GM13976 (cell line): ENCODE data around the gene FAM222B.

Experiments used
- DNase-seq: peaks from one replicate; pipeline ENCODE4 v3.0.0; 2012; ENCODE audit warnings: low spot score
- in situ Hi-C: fragments of 300-500 bp; cut with MboI; formaldehyde crosslinking; loops from one replicate; pipeline ENCODE4 v1.12.0; 2022; ENCODE audit warnings: low sequenced_read_pairs, mixed read lengths, inconsistent platforms; ENCODE audit not compliant: unreplicated experiment
- TF ChIP-seq, protein P1 (sequence below): IDR thresholded peaks from 2 replicates; pipeline ENCODE4 v1.5.1; 2012; ENCODE audit warnings: borderline replicate concordance, mild to moderate bottlenecking; ENCODE audit not compliant: insufficient read depth; ENCODE audit errors: extremely low read depth, missing control alignments, control extremely low read depth

FAM222B gene

DNA sequence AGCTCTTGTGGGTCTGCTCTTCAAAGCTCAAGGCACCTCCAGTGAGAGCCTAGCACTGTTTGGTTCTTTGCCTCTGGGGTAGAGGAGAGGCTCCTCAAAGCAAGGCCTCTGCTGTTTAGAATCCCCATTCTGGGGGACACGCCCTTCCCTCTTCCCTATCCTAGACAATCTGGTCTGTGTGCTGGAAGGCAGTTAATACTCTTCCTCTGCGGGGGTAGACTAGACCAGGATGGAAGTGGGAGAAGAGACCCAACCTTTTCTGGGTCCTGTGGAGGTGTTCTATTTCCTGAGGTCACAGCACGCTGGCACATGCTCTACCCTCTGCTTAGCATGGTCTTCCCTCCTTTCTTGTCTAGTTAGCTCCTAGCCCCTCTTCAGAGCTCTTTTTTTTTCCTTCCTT, 20.0 kb upstream of the FAM222B start:
- TF ChIP-seq, protein P1, sequence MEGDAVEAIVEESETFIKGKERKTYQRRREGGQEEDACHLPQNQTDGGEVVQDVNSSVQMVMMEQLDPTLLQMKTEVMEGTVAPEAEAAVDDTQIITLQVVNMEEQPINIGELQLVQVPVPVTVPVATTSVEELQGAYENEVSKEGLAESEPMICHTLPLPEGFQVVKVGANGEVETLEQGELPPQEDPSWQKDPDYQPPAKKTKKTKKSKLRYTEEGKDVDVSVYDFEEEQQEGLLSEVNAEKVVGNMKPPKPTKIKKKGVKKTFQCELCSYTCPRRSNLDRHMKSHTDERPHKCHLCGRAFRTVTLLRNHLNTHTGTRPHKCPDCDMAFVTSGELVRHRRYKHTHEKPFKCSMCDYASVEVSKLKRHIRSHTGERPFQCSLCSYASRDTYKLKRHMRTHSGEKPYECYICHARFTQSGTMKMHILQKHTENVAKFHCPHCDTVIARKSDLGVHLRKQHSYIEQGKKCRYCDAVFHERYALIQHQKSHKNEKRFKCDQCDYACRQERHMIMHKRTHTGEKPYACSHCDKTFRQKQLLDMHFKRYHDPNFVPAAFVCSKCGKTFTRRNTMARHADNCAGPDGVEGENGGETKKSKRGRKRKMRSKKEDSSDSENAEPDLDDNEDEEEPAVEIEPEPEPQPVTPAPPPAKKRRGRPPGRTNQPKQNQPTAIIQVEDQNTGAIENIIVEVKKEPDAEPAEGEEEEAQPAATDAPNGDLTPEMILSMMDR = no peak
- DNase-seq = no peak
- in situ Hi-C loops = no loop called here

DNA sequence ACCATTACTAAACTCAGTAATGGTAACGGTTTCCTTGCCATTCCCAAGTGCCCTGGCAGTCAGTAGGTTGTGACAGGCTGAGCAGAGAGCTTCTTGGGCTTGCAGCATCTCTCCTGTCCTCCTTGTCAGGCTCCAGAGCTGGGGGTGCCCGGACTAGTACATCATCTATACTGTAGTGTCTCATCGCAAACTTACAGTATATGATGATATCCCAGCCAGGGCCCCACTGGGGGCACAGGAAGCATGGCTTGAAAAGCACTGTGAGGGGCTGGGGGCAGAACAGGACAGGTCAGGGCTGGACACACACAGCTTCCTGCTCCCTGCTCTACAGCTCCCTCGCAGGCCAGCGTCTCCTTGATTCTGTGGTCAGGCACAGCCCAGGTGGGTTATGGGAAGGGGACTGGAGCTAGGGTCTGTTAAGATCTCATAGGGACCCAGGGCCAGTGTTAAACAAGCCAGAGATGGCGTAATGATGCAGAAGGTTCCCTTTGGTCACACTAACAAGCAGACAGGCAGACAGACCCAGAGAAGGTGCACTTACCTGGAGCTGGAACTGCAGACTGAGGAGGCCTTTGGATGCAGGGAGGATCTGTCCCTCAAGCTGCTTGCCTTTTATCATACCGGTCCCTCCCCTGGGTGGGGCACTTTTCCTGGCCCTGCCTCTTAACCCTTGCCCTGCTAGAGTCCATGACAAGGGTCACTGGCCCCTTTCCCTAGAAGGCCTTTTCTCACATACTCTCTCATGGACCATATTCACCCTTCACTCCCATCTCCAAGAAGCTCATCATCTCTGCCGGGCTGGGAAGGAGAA, 19.0 kb upstream of the FAM222B start:
- TF ChIP-seq, protein P1 = no peak
- DNase-seq = no peak
- in situ Hi-C loops = no loop called here

DNA sequence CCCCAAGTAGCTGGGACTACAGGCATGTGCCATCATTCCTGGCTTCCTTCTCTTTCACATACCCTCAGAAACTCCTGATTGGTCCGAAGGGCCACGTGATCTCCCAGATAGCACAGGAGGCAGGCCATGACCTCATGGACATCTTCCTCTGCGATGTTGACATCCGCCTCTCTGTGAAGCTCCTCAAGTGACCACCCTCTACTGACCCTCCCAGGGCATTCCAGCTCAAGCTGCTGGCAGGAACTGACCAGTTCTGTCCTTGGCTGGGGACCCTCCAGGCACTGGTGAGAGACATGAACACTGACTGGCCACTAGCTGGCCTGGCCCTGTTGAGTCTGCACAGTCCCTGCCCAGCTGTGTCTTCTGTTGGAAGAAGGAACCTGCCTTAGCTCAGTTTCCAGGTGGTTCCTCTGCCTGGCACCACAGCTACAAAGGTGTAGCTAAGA, 17.8 kb upstream of the FAM222B start:
- no peak for DNase-seq
- in situ Hi-C loops = no loop called here
- TF ChIP-seq, protein P1 = no peak

DNA sequence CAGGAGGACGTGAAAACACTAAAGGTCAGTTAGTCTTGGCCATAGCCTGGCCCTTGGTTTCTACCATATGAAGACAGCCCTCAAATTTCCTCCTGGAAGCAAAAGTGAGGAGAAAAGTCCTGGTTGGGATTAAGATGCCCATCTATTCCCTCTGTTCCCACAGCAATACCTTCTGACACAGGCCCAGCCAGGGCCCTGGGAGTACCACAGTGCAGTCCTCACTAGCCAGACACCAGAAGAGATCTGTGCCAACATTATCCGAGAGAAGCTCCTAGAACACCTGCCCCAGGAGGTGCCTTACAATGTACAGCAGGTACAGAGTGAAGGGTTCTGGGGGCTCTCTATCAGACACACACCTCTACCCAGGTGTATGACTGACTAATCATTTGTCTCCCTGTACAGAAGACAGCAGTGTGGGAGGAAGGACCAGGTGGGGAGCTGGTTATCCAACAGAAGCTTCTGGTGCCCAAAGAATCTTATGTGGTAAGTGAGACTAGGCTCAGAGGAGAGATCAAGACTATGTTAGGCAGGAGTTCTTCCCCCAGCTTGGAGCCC, 16.3 kb upstream of the FAM222B start:
- in situ Hi-C loops = no loop called here
- TF ChIP-seq, protein P1 = no peak
- no peak for DNase-seq

DNA sequence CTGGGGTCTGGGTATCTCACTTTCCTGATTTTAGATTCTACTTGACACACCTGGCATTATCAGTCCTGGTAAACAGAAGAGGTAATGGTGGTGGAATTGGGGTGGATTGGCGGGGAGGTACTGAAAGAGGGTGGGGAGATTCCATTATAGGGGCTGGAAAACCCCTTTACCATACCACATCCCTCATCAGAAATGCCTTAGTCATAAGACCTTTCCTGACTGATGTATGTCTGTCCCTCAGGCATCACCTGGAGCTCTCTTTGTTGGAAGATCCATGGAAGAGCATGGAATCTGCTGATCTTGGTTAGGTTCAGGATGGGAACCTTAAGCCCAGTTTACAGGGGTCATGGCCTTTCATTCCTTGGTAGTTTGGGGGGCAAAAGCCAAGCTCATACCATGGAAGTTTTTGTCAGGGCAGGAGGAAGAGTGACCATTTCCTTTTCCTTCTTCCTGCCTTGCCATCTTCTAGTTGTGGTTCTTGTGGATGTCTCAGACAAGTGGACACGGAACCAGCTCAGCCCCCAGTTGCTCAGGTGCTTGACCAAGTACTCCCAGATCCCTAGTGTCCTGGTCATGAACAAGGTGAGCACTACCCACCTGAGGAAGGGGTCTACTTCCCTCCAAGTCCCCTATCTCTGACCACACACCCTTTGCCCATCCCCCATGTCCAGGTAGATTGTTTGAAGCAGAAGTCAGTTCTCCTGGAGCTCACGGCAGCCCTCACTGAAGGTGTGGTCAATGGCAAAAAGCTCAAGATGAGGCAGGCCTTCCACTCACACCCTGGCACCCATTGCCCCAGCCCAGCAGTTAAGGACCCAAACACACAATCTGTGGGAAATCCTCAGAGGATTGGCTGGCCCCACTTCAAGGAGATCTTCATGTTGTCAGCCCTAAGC, 15.6 kb upstream of the FAM222B start:
- in situ Hi-C loops = no loop called here

More for the DNA sequence above, 15.6 kb upstream of the FAM222B start:
- no peak for DNase-seq
- TF ChIP-seq, protein P1 = no peak
